Left renal cortex interstitium (tissue), 4 donors: ENCODE results near the gene GRM4. TPM values are rescaled to one million over a fixed set of nuclear protein-coding genes. Genes with fewer than 3 reads are reported as not detected.
"Not testable (repeated sequence)": the region's sequence is repeated elsewhere in the genome, so short reads cannot be mapped to it uniquely, and the experiment has no call there.

Experiments used
- DNase-seq, 4 donors: peaks; one replicate each; pipeline ENCODE4 v3.0.0-alpha.2; 2013; ENCODE audit warnings: low read depth in 4 of 4, low spot score in 2 of 4, missing footprints in 1 of 4
- polyA plus RNA-seq, 4 donors: library from polyadenylated mRNA; unstranded; fragments of 120-200 nt; gene quantifications; one replicate each; pipeline ENCODE4 v1.2.1, GENCODE V29; 2013; ENCODE audit not compliant: insufficient read length in 4 of 4

GRM4 gene
- polyA plus RNA-seq, 4 donors, result 0.56 to 0.71 (median 0.62) TPM

- DNase-seq, result no peak
Measured at GRCh38 chr6:34029489-34030280, 116.2 kb downstream of the GRM4 start.

DNA sequence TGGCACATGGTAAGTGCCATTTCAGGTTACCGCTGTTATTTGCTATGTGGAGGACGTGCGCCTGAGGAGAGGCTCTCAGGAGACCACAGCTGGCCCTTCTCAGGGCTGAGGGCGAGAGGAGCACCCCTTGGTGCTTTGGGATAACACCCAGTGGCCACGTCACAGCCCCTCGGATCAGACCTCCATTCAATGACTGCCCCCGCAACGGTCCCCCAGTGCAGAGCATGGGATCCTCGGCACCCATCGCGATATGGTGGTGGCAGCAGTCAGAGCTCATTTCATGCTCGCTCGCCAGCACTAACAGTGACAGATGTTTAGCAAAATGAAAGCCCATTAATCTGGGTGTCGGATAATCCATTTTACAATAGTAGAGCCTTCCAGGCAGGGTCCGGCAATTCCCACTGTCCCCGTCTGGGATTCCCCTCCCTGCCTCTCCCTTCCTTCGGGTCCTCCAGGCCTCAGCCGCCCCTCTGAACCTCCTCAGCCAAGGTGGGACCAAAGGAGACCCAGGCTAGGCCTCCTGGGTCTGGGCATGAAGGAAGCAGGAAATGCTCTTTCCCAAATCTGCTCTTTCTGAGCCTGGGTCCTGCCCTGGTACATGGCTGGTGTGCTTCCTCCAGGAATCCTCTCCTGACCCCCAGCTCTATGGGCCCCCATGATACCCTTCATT lies 117.1 kb downstream of the GRM4 start:
- DNase-seq, result no peak

DNA sequence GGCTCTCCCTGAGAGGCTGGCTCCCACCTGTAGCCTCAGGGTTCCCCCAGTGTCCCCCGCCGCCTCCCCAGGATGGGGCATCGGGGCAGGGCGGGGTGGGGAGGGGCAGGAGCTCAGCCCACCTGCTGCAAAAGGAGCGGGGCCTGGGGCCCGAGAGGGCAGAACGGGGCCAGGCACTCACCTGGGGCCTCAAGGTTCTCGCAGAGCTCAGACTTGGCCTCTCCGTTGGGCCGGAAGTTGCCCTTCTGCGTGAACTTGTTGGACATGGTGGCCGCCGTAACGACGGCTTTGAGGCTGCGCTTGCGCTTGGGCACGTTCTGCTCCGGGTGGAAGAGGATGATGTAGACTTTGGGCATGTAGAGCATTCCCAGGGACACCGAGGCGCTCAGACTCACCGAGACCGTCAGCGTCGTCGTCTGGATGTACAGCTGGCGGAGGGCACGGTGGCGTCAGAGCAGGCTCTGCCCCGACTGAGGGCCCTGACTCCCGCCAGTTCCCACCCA lies 117.9 kb downstream of the GRM4 start:
- no peak for DNase-seq

- no peak for DNase-seq
Measured at GRCh38 chr6:34027445-34027936, 118.4 kb downstream of the GRM4 start.

DNA sequence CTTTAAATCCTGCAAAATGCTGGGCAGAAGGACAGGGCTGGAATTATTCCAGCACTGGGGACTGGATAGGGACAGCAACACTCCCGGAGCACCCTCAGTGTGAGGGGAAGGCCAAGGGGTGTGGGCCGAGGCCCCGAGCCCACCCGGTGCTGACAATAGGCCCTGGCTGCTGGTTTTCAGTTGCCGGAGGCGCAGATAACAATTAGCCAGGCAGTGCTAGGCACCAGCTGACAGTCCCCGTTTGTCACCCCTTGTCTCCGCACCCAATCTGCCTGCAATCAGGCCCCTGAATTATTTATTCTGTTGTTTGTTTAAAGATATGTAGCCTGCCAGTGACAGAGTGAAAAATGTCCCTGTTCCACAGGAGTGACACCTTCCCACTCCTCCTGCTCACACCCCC lies 120.0 kb downstream of the GRM4 start:
- DNase-seq, result no peak

GRCh38 chr6:34025112-34025807 lies 120.6 kb downstream of the GRM4 start:
- no peak for DNase-seq

DNA sequence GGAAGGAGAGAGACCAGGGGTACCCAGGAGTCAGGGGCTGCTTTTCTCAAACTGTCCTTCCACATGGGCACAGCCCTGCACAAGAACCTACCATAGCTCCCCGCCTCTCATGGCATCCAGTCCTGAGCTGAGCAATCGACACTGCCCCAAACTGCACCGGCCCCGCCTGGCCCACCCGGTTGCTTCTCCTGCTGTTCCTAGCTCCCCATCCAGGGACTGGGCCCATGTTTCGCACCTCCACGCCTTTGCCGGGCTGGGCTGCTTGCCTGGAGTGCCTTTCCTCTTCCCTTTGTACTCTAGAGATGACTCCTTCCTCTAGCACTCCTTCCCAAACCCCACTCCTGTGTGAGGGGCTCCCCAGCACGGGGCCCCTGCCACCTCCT lies 123.0 kb downstream of the GRM4 start:
- DNase-seq, result no peak

DNA sequence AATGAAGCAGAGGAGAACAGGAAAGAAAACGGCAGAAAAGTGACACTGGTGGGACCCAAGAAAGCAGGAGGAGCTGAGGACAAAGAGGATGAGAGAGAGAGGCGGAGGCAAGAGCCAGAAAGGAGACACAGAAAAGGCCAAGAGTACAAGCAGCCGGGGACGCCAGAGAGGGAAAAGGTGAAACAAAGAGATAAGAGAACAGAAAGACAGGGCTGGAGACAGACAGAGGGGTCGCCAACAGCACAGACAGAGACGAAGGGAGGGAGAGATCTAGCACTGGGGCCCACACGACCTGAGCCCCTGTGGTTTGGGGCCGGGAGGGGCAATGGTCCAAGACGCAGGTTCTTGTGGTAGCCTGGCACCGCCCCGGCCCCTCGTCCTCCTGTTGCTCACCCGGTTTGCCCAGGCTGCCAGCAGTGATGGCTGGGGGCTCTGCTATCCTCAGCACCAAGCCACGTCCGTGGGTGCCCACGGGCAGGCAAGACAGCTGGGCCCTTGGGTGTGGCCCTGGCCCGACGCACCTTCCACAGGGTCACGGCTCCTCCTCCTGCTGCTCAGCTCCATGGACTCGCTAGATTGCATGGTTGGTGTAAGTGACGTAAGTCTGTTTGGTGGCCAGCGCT lies 123.5 kb downstream of the GRM4 start:
- DNase-seq, result no peak

DNA sequence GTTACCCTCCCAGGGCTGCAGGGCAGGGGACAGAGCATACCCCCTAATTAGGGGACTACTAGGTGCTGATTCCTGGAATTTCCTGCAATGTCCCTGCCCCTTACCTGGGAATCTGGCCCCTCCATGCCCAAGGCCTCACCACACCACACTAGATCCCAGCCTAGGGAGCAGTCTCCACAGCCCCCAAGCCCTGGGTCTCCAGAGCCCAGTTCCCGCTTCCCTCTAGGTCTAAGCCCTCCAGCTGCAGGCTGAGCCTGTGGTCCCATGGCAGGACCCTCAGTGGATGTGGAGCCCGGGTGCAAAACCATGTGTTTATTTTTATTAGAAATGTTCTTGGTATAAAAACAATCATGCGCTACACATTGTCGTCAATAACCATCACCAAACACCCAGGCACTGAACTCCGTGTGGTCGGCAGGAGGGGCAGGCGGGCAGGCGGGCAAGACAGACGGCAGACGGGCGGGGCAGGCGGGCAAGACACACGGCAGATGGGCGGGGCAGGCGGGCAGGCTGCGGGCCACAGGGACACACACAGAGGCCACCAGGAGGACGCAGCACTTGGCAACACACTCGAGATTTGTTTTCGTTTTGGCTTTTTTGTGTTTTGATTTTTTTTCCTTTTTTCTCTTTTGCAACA lies 124.2 kb downstream of the GRM4 start:
- no peak for DNase-seq

- no peak for DNase-seq
Measured at GRCh38 chr6:34020807-34021553, 124.9 kb downstream of the GRM4 start.

GRCh38 chr6:34020278-34020677 lies 125.6 kb downstream of the GRM4 start:
- DNase-seq, result no peak

DNA sequence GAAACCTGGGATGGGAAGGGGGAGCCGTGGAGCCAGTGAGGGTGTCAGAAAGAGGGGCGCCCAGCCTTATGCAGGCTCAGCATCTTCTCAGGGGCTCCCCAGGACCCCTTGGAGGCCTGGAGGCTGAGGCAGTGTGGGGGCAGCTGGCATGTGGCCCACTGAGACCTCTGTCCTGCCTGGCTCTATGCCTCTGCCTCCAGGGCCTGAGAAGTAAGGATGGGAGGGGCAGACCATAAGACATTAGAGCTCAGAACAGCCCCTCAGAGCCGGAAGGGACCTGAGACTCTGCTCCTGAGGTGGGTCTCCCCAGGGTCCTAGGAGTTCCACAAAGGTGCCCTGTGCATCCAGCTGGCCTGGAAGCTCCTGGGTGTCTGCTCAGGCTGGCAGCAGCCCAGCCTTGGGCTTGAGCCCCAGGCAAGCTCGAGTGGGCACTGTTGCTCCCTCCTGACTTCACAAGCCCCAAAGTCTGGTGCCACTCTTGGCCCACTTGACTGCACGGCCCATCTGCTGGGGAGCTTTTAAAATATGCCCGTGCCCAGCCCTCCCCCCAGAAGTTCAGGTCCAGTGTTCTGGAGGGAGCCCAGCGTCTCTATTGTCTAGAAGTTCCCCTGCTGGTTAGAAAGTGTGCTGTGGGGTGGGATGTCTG lies 126.8 kb downstream of the GRM4 start:
- DNase-seq, result no peak

DNA sequence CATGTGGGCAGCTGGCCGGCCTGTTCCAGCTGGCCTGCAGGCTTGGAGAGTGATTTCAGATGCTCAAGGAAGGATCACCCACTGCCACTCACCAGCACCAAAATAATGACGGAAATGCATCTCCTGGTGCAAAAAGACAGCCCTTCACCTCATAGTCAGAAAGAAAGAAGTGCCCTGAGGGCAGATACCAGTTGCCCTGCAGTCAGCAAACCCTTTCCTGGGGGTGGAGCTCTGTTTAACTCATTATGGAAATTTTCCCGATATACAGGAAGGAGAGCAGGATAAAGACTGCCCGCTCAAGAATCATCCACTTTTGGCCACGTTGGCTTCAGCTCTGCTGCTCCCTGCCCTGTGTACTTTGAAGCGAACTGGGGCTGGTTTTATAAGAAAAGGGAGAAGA lies 127.9 kb downstream of the GRM4 start:
- no peak for DNase-seq

- no peak for DNase-seq
Measured at GRCh38 chr6:34017106-34017805, 128.6 kb downstream of the GRM4 start.

GRCh38 chr6:34016573-34016972 lies 129.3 kb downstream of the GRM4 start:
- DNase-seq, result not testable (repeated sequence)

DNA sequence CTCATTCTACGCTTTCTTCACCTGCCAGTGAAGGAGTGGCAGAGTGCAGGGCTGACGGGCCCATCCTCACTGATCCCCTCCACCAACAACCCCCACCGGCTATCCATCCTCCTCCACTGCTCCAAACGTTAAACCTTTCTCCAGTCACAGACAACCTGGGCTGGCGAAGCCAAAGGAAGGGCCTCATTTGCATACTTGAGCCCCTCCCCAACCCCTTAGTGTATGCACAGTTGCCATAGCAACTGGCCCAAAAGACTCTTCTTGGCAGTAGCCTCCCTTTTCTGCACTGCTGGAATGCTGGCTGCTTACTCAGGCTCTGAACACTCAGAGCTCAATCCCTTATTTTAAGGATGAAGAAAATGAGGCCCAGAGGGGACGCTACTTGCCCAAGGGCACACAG lies 130.3 kb downstream of the GRM4 start:
- DNase-seq, result no peak

- no peak for DNase-seq
Measured at GRCh38 chr6:34011264-34011663, 134.6 kb downstream of the GRM4 start.

GRCh38 chr6:34005901-34006531 lies 139.9 kb downstream of the GRM4 start:
- DNase-seq, result no peak
